Activated CD8-positive, alpha-beta T cell treated with anti-CD3 and anti-CD28 coated beads for 36 hours (primary cell): ENCODE data around the gene FRRS1L. TPM values are rescaled to one million over a fixed set of nuclear protein-coding genes. Genes with fewer than 3 reads are reported as not detected.

ENCODE experiments used
- ATAC-seq: fragments of 200-7000 bp; cut with Tn5 transposase; one replicate; pipeline ENCODE4 v1.10.0; 2021; ENCODE audit warnings: mild to moderate bottlenecking, moderate library complexity
- CTCF ChIA-PET: fragments of 350-600 bp; sonication (Branson Sonifier 250); formaldehyde crosslinking; loops from one replicate; lab custom pipeline; 2021; ENCODE audit warnings: antibody characterized with exemption; lab: Charles Lee
- POLR2A ChIA-PET: fragments of 350-600 bp; sonication (Branson Sonifier 250); formaldehyde crosslinking; loops from one replicate; lab custom pipeline; 2021; ENCODE audit warnings: antibody characterized with exemption; lab: Charles Lee
- DNase-seq: peaks from one replicate; pipeline ENCODE4 v3.0.0-alpha.2; 2020
- H3K27ac Mint-ChIP-seq: one replicate; pipeline ENCODE4 v1.8.0; 2021; ENCODE audit warnings: mild to moderate bottlenecking, mixed read lengths
- H3K27me3 Mint-ChIP-seq: one replicate; pipeline ENCODE4 v1.8.0; 2021; ENCODE audit warnings: mixed read lengths
- H3K36me3 Mint-ChIP-seq: one replicate; pipeline ENCODE4 v1.8.0; 2021; ENCODE audit warnings: low read depth, mixed read lengths
- H3K4me1 Mint-ChIP-seq: one replicate; pipeline ENCODE4 v1.8.0; 2021; ENCODE audit warnings: low read depth, mixed read lengths
- H3K4me3 Mint-ChIP-seq: one replicate; pipeline ENCODE4 v1.8.0; 2021; ENCODE audit warnings: mild to moderate bottlenecking, moderate library complexity, mixed read lengths
- H3K9me3 Mint-ChIP-seq: one replicate; pipeline ENCODE4 v1.8.0; 2021; ENCODE audit warnings: mixed read lengths
- intact Hi-C: fragments of 100-400 bp; cut with micrococcal nuclease; formaldehyde crosslinking; loops from one replicate; pipeline ENCODE4 v1.10.0; 2022
- total RNA-seq, 2 experiments: library from RNA; stranded (reverse); gene quantifications; one replicate each; pipeline ENCODE4 v1.2.3, GENCODE V29; 2021
- TF ChIP-seq, protein P1 (sequence below): fragments of 200-600 bp; IDR thresholded peaks from one replicate; pipeline ENCODE4 v1.8.0; 2022; ENCODE audit warnings: antibody characterized with exemption, mild to moderate bottlenecking

Gene FRRS1L
- total RNA-seq, 2 experiments from 2014 or later, result not detected

DNA sequence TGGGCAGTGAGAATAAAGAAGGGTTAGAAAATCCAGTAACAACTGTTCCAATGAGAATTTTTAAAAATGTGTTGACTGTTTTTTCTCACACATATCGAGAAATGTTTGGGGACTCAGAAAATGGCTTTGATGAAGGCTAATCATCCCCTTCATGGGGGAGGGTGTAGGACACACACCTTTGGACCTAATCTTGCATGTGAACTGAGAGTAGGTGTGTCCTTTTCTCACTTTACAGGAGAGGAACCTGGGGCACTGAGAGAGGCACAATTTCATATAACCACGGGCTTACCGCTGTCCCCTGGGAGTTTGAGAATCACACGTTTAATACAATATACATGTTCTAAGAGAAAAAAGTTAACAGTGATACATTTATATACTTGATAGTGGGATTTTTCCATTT lies 17.3 kb downstream of the FRRS1L start:
- intact Hi-C loops, result no loop called here
- H3K36me3 Mint-ChIP-seq, result no peaks in the 10 kb centered on the region
- POLR2A ChIA-PET, result no interaction called here
- H3K27me3 Mint-ChIP-seq, result peaks cover 4% of the 10 kb centered on the region
- ATAC-seq, result no peak
- TF ChIP-seq, protein P1, sequence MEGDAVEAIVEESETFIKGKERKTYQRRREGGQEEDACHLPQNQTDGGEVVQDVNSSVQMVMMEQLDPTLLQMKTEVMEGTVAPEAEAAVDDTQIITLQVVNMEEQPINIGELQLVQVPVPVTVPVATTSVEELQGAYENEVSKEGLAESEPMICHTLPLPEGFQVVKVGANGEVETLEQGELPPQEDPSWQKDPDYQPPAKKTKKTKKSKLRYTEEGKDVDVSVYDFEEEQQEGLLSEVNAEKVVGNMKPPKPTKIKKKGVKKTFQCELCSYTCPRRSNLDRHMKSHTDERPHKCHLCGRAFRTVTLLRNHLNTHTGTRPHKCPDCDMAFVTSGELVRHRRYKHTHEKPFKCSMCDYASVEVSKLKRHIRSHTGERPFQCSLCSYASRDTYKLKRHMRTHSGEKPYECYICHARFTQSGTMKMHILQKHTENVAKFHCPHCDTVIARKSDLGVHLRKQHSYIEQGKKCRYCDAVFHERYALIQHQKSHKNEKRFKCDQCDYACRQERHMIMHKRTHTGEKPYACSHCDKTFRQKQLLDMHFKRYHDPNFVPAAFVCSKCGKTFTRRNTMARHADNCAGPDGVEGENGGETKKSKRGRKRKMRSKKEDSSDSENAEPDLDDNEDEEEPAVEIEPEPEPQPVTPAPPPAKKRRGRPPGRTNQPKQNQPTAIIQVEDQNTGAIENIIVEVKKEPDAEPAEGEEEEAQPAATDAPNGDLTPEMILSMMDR, result no peak
- no peak overlapping the region for H3K4me3 Mint-ChIP-seq
- CTCF ChIA-PET, result no interaction called here
- H3K9me3 Mint-ChIP-seq, result peaks cover 13% of the 10 kb centered on the region
- no peak overlapping the region for H3K27ac Mint-ChIP-seq
- H3K4me1 Mint-ChIP-seq, result no peaks in the 10 kb centered on the region
- no peak for DNase-seq

DNA sequence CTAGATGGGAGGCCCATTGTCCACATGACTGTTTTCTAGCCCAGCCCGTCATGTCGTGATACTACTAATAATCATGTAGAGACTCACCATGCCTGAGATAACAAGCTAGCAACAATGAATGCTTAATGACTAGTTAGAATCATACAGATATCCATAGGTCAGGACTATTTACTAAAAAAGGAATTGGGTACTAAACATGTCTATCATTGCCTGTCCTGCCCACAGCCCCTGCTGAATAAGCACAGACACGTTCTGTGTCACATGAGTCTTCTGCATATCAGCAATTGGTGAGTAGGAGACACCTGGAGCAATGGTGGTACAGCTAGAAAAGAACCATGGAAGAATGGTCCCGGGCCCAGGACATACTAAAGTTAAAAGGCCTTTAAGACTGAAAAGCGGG lies 18.0 kb downstream of the FRRS1L start:
- ChIA-PET POLR2A (no interaction called here), CTCF (interaction anchor here (0.8 kb wide), 1 partner anchor 9 kb away, joined by 3 read pairs; no protein-coding TSS in a partner anchor)
- intact Hi-C loops, result no loop called here
- Mint-ChIP-seq H3K36me3 (no peaks in the 10 kb centered on the region), H3K4me1 (peaks cover 2% of the 10 kb centered on the region), H3K27me3 (peaks cover 4% of the 10 kb centered on the region), H3K4me3 (no peak overlapping the region), H3K27ac (no peak overlapping the region), H3K9me3 (peaks cover 8% of the 10 kb centered on the region)
- DNase-seq (no peak), ATAC-seq (no peak)
- TF ChIP-seq, protein P1, result no peak

DNA sequence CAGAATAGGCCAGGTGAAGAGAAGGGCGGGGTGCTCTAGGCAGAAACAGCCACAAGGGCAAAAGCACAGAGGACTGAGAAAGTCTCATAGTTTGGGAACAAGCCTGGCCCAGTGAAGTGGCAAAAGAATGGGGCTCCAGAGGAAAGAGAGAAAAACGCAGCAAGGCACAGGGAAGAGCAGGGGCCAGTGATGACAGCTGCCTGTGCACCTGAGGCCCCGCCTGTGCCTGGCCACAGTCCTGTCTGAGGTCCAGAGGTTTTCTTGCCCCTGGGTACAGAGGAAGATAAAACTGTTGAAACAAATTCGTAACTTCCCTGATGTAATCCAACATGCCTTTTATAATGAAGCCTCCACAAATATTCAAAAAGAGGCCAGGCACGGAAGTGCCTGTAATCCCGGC lies 22.0 kb downstream of the FRRS1L start:
- DNase-seq (no peak), ATAC-seq (no peak)
- Mint-ChIP-seq H3K36me3 (no peaks in the 10 kb centered on the region), H3K4me3 (no peak overlapping the region), H3K4me1 (peaks cover 5% of the 10 kb centered on the region), H3K27me3 (peaks cover 2% of the 10 kb centered on the region), H3K27ac (no peak overlapping the region), H3K9me3 (no peaks in the 10 kb centered on the region)
- CTCF ChIA-PET, result no interaction called here
- intact Hi-C loops, result no loop called here
- POLR2A ChIA-PET, result no interaction called here
- TF ChIP-seq, protein P1, result no peak

DNA sequence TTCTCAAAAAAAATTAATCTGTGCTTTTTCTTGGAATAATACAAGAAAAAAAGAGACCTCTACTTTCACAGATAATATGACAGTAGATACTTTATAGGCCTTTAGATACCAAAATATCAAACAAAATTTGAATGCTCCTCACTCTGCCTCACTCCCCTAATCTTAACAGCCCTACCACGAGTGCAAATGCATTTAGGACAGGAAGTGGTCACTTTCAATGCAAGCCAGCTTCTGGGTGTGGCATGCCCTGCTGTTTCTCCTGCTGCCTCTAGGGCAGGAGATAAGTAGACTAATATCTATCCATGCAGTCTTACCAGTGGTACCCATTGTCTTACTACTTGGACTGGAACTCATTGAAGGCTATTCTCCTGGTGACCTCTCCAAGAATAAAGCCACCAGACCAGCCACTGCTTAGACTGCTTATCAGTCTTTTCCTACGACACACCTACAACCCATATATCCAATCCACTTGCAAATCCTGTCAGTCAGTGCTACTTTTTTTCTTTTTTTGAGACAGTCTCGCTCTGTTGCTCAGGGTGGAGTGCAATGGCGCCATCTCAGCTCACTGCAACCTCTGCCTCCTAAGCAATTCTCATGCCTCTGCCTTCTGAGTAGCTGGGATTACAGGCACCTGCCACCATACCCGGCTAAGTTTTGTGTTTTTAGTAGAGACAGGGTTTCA lies 23.0 kb downstream of the FRRS1L start:
- H3K9me3 Mint-ChIP-seq, result no peaks in the 10 kb centered on the region
- no peak overlapping the region for H3K4me3 Mint-ChIP-seq
- ChIA-PET CTCF (interaction anchor here (0.6 kb wide), 1 partner anchor 14 kb away, joined by 3 read pairs; no protein-coding TSS in a partner anchor), POLR2A (no interaction called here)
- peaks cover 5% of the 10 kb centered on the region for H3K4me1 Mint-ChIP-seq
- ATAC-seq, result peak; percentile 90
- H3K27ac Mint-ChIP-seq, result no peak overlapping the region
- H3K27me3 Mint-ChIP-seq, result peaks cover 2% of the 10 kb centered on the region
- TF ChIP-seq, protein P1, result peak; percentile 28
- peak; percentile 45 for DNase-seq
- no peaks in the 10 kb centered on the region for H3K36me3 Mint-ChIP-seq
- intact Hi-C loops, result no loop called here

DNA sequence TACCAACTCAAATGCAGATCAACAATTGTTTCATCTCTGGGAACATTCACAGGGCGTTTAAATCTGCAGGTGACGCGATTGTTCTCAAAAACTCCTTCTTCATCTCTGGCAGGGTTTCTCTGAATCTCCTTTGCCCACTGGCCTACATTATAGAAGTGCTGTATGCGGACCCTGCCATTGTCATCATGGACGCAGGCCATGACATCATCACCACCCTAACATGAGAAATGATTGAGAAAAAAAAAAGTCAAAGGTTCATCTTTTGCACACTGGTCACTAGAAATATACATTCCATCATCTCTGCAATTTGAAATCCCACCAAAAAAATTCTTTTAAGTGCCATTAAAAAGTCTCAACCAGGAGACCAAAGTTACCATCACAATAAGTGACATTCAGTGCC lies 25.7 kb downstream of the FRRS1L start:
- H3K27ac Mint-ChIP-seq, result no peak overlapping the region
- no peaks in the 10 kb centered on the region for H3K36me3 Mint-ChIP-seq
- TF ChIP-seq, protein P1, result no peak
- ChIA-PET CTCF (no interaction called here), POLR2A (no interaction called here)
- H3K9me3 Mint-ChIP-seq, result no peaks in the 10 kb centered on the region
- ATAC-seq (no peak), DNase-seq (no peak)
- no peak overlapping the region for H3K4me3 Mint-ChIP-seq
- intact Hi-C loops, result no loop called here
- H3K4me1 Mint-ChIP-seq, result peaks cover 5% of the 10 kb centered on the region
- H3K27me3 Mint-ChIP-seq, result peaks cover 2% of the 10 kb centered on the region
